Loucy (cell line): ENCODE data around the gene PRSS21.

Source experiments
- H2AFZ ChIP-seq: fragments of 200-600 bp; sonication (generic); 2 replicates; pipeline ENCODE4 v1.6.0; 2016; ENCODE audit warnings: antibody characterized with exemption, mild to moderate bottlenecking, low read length, moderate library complexity
- H3F3A ChIP-seq: fragments of 200-600 bp; 2 replicates; pipeline ENCODE4 v1.6.0; 2016; ENCODE audit warnings: antibody characterized with exemption, low read depth, mild to moderate bottlenecking
- H3K27me3 ChIP-seq: fragments of 200-600 bp; sonication (generic); 2 replicates; pipeline ENCODE4 v1.6.1; 2014; ENCODE audit warnings: low read length, mild to moderate bottlenecking; ENCODE audit not compliant: insufficient read depth, poor library complexity, severe bottlenecking
- H3K36me3 ChIP-seq: fragments of 200-600 bp; sonication (generic); 2 replicates; pipeline ENCODE4 v1.6.1; 2016; ENCODE audit warnings: low read length; ENCODE audit not compliant: insufficient read depth
- H3K4me1 ChIP-seq: fragments of 200-600 bp; sonication (generic); 2 replicates; pipeline ENCODE4 v1.5.1; 2014; ENCODE audit warnings: low read length, mild to moderate bottlenecking; ENCODE audit not compliant: insufficient read depth, poor library complexity, severe bottlenecking
- H3K4me2 ChIP-seq: fragments of 200-600 bp; sonication (generic); 2 replicates; pipeline ENCODE4 v1.6.0; 2014; ENCODE audit warnings: antibody characterized with exemption, low read length, low read depth, mild to moderate bottlenecking; ENCODE audit not compliant: poor library complexity, severe bottlenecking
- H3K4me3 ChIP-seq: fragments of 200-600 bp; sonication (generic); 2 replicates; pipeline ENCODE4 v1.5.1; 2014; ENCODE audit warnings: low read length, mild to moderate bottlenecking, mixed read lengths; ENCODE audit not compliant: poor library complexity, severe bottlenecking
- H3K79me2 ChIP-seq: fragments of 200-600 bp; sonication (generic); 2 replicates; pipeline ENCODE4 v1.6.1; 2014; ENCODE audit warnings: low read length; ENCODE audit not compliant: insufficient read depth
- H3K9ac ChIP-seq: fragments of 200-600 bp; sonication (generic); 2 replicates; pipeline ENCODE4 v1.6.0; 2014; ENCODE audit warnings: mild to moderate bottlenecking, low read depth, low read length, moderate library complexity; ENCODE audit not compliant: poor library complexity, severe bottlenecking
- H3K9me2 ChIP-seq: fragments of 200-600 bp; sonication (generic); replicated peaks from 2 replicates; pipeline ENCODE4 v1.6.1; 2016; ENCODE audit warnings: low read depth, low read length, mixed read lengths
- H3K9me3 ChIP-seq: fragments of 200-600 bp; sonication (generic); 2 replicates; pipeline ENCODE4 v1.6.1; 2014; ENCODE audit warnings: mild to moderate bottlenecking, antibody characterized with exemption, low read length, low read depth; ENCODE audit not compliant: insufficient read depth
- H4K20me1 ChIP-seq: fragments of 200-600 bp; sonication (generic); 2 replicates; pipeline ENCODE4 v1.6.0; 2014; ENCODE audit warnings: antibody characterized with exemption, low read length, mild to moderate bottlenecking; ENCODE audit not compliant: insufficient read depth, poor library complexity, severe bottlenecking
- EZH2phosphoT487 ChIP-seq: fragments of 200-600 bp; IDR thresholded peaks from 2 replicates; pipeline ENCODE4 v1.6.1; 2018; ENCODE audit warnings: antibody characterized with exemption, mild to moderate bottlenecking, moderate library complexity, borderline replicate concordance
- TF ChIP-seq, protein P1 (sequence below): fragments of 200-600 bp; sonication (generic); conservative IDR thresholded peaks from 2 replicates; pipeline ENCODE4 v1.5.1; 2014; ENCODE audit warnings: mild to moderate bottlenecking, antibody characterized with exemption, low read length

The PRSS21 gene

DNA sequence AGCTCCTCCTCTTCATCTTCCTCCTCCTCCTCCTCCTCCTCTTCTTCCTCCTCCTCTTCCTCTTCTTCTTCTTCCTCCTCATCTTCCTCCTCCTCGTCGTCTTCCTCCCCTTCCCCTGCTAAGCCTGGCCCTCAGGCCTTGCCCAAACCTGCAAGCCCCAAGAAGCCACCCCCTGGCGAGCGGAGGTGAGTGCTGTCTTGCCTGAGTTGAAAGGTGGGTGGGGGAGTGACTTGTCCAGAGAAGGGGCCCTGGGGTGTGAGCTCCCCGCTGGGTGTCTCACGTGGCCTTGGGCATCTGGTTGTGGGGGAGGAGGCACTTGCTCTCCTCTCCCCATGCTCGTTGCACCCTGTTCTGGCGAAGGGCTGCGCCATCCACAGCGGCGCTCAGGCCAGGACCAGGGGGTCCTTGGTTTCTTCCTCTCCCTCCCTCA lies 47.9 kb upstream of the PRSS21 start:
- Histone ChIP-seq H3K4me2 (no peak overlapping the region), H3K36me3 (peaks cover 70% of the 10 kb centered on the region; the same call in 1 of the 2 replicates), H2AFZ (no peak overlapping the region), H3K9ac (no peak overlapping the region), H3K9me3 (no peaks in the 10 kb centered on the region), H3K79me2 (peaks cover 13% of the 10 kb centered on the region; the same call in 1 of the 2 replicates), H3F3A (no peaks in the 10 kb centered on the region), H3K4me1 (no peaks in the 10 kb centered on the region), H3K9me2 (no peaks in the 10 kb centered on the region), H3K4me3 (no peak overlapping the region), H3K27me3 (no peaks in the 10 kb centered on the region), H4K20me1 (peaks cover 13% of the 10 kb centered on the region)
- TF ChIP-seq EZH2phosphoT487 = no peak
- TF ChIP-seq, protein P1, sequence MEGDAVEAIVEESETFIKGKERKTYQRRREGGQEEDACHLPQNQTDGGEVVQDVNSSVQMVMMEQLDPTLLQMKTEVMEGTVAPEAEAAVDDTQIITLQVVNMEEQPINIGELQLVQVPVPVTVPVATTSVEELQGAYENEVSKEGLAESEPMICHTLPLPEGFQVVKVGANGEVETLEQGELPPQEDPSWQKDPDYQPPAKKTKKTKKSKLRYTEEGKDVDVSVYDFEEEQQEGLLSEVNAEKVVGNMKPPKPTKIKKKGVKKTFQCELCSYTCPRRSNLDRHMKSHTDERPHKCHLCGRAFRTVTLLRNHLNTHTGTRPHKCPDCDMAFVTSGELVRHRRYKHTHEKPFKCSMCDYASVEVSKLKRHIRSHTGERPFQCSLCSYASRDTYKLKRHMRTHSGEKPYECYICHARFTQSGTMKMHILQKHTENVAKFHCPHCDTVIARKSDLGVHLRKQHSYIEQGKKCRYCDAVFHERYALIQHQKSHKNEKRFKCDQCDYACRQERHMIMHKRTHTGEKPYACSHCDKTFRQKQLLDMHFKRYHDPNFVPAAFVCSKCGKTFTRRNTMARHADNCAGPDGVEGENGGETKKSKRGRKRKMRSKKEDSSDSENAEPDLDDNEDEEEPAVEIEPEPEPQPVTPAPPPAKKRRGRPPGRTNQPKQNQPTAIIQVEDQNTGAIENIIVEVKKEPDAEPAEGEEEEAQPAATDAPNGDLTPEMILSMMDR = no peak

DNA sequence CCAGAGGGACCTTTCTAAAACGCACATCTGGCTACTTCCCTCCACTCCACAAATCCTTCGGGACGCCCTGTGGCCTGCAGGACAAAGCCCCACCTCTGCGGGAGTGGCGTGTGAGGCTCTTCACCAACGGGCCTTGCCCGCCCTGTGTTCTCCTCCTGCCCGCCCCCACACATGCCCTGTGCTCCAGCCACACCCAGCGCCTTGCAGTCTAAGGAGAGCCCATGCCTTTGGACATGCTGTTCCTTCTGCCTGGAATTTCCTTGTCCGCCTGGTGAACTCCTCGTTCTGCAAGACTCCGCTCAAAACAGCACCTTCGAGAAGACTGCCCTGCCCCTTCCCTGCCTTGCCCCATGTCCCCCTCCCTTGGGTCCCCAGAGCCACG lies 47.4 kb upstream of the PRSS21 start:
- Histone ChIP-seq H3K9ac (no peak overlapping the region), H2AFZ (no peak overlapping the region), H3K36me3 (peaks cover 65% of the 10 kb centered on the region; the same call in 1 of the 2 replicates), H3K4me2 (no peak overlapping the region), H3K9me3 (no peaks in the 10 kb centered on the region), H3K9me2 (no peaks in the 10 kb centered on the region), H3K27me3 (no peaks in the 10 kb centered on the region), H3F3A (no peaks in the 10 kb centered on the region), H4K20me1 (peaks cover 10% of the 10 kb centered on the region), H3K4me3 (no peak overlapping the region), H3K79me2 (peaks cover 7% of the 10 kb centered on the region; the same call in 1 of the 2 replicates), H3K4me1 (no peaks in the 10 kb centered on the region)
- TF ChIP-seq, protein P1 = no peak
- no peak for TF ChIP-seq EZH2phosphoT487

DNA sequence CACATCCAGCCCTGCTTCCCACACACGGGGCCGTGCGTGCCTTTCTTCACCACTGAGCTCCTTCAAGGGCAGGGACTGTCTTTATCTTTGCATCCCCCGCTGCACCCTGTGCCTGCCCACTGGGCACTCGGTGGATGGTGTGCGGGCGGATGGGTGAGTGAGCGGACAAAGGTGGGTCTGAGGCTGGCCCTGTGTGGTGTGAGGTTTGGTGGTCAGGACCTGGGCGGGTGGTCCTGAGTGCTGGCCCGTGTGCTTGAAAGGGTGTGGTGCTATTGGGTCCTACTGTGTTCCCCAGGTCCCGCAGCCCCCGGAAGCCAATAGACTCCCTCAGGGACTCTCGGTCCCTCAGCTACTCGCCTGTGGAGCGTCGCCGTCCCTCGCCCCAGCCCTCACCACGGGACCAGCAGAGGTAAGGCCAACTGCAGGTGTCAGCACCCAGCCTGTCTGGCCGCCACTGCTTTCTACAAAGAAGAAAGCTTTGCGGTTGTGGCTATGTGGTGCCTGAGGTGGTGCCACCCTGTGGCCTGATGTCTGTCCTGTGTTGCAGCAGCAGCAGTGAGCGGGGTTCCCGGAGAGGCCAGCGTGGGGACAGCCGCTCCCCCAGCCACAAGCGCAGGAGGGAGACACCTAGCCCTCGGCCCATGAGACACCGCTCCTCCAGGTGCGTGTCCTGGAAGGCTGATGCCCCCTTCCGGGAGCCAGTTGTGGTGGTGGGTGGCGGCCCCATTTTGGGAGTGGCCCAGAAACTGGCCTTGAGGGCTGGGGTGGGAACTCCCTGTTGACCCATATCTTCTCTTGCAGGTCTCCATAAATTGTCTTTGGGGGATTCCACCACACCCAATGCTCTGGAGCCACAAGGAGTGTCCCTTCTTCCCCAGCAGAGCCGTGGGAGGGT lies 46.7 kb upstream of the PRSS21 start:
- Histone ChIP-seq H3K4me1 (no peaks in the 10 kb centered on the region), H2AFZ (no peak overlapping the region), H3K9ac (no peak overlapping the region), H3K4me3 (no peak overlapping the region), H3K4me2 (no peak overlapping the region), H3K27me3 (no peaks in the 10 kb centered on the region), H4K20me1 (peaks cover 9% of the 10 kb centered on the region), H3K9me3 (no peaks in the 10 kb centered on the region), H3K36me3 (peaks cover 58% of the 10 kb centered on the region; the same call in 1 of the 2 replicates), H3K79me2 (peaks cover 8% of the 10 kb centered on the region; the same call in 1 of the 2 replicates), H3F3A (no peaks in the 10 kb centered on the region), H3K9me2 (no peaks in the 10 kb centered on the region)
- TF ChIP-seq, protein P1 = no peak
- TF ChIP-seq EZH2phosphoT487 = no peak
